SK-N-SH treated with all-trans-retinoic acid at 6 μM for 48 hours (cell line): ENCODE results near the gene DYSF.

ENCODE experiments used
- ATAC-seq: fragments of 200-7000 bp; cut with Tn5 transposase; 3 replicates; pipeline ENCODE4 v1.9.1; 2020; ENCODE audit warnings: mild to moderate bottlenecking, moderate library complexity
- ARNTL ChIP-seq: fragments of 450-650 bp; formaldehyde crosslinking; IDR thresholded peaks from 2 replicates; pipeline ENCODE4 v1.5.0; 2020; ENCODE audit warnings: low read depth, mild to moderate bottlenecking, moderate library complexity, borderline replicate concordance
- ESRRG ChIP-seq: fragments of 250-450 bp; sonication (Bioruptor Pico); IDR thresholded peaks from 2 replicates; pipeline ENCODE4 v1.6.1; 2021; ENCODE audit warnings: mild to moderate bottlenecking
- GLIS3 ChIP-seq: fragments of 250-450 bp; sonication (Bioruptor Pico); IDR thresholded peaks from 2 replicates; pipeline ENCODE4 v1.5.0; 2020; ENCODE audit warnings: mild to moderate bottlenecking, moderate library complexity
- ISL1 ChIP-seq: fragments of 250-450 bp; sonication (Bioruptor Pico); IDR thresholded peaks from 2 replicates; pipeline ENCODE4 v2.1.2; 2022; ENCODE audit warnings: mild to moderate bottlenecking, moderate library complexity
- OSR1 ChIP-seq: fragments of 250-450 bp; sonication (Bioruptor Pico); IDR thresholded peaks from 2 replicates; pipeline ENCODE4 v1.8.0; 2022; ENCODE audit warnings: moderate library complexity, mild to moderate bottlenecking, inconsistent platforms
- PPARA ChIP-seq: fragments of 250-450 bp; sonication (Bioruptor Pico); IDR thresholded peaks from 2 replicates; pipeline ENCODE4 v1.5.0; 2020; ENCODE audit warnings: mild to moderate bottlenecking, borderline replicate concordance
- RARB ChIP-seq: fragments of 250-450 bp; sonication (Bioruptor Pico); IDR thresholded peaks from 2 replicates; pipeline ENCODE4 v1.8.0; 2021; ENCODE audit warnings: mild to moderate bottlenecking, moderate library complexity
- TCF4 ChIP-seq: fragments of 250-450 bp; sonication (Bioruptor Pico); IDR thresholded peaks from 2 replicates; pipeline ENCODE4 v1.8.0; 2021; ENCODE audit warnings: mild to moderate bottlenecking, moderate library complexity, borderline replicate concordance
- TOX ChIP-seq: fragments of 250-450 bp; sonication (Bioruptor Pico); IDR thresholded peaks from 2 replicates; pipeline ENCODE4 v1.8.0; 2021; ENCODE audit warnings: mild to moderate bottlenecking, moderate library complexity, borderline replicate concordance
- ZC3H10 ChIP-seq: fragments of 250-450 bp; sonication (Bioruptor Pico); IDR thresholded peaks from 2 replicates; pipeline ENCODE4 v1.5.1; 2021; ENCODE audit warnings: mild to moderate bottlenecking, moderate library complexity
- ZFP3 ChIP-seq: fragments of 250-450 bp; sonication (Bioruptor Pico); IDR thresholded peaks from 2 replicates; pipeline ENCODE4 v1.5.0; 2020; ENCODE audit warnings: mild to moderate bottlenecking, moderate library complexity
- ZFP30 ChIP-seq: fragments of 450-650 bp; formaldehyde crosslinking; IDR thresholded peaks from 2 replicates; pipeline ENCODE4 v1.5.0; 2022; ENCODE audit warnings: mild to moderate bottlenecking, moderate library complexity
- ZNF565 ChIP-seq: fragments of 450-650 bp; formaldehyde crosslinking; conservative IDR thresholded peaks from 2 replicates; pipeline ENCODE4 v1.5.0; 2020; ENCODE audit warnings: low read depth, mild to moderate bottlenecking, moderate library complexity
- ZNF70 ChIP-seq: fragments of 450-650 bp; formaldehyde crosslinking; IDR thresholded peaks from 2 replicates; pipeline ENCODE4 v1.5.0; 2020; ENCODE audit warnings: mild to moderate bottlenecking, moderate library complexity
- ZNF8 ChIP-seq: fragments of 450-650 bp; formaldehyde crosslinking; IDR thresholded peaks from 2 replicates; pipeline ENCODE4 v1.5.0; 2020; ENCODE audit warnings: mild to moderate bottlenecking, moderate library complexity
- TF ChIP-seq, protein P1 (sequence below): fragments of 250-450 bp; sonication (Bioruptor Pico); IDR thresholded peaks from 2 replicates; pipeline ENCODE4 v1.5.0; 2020; ENCODE audit warnings: mild to moderate bottlenecking, moderate library complexity
- TF ChIP-seq, protein P2 (sequence below): fragments of 250-450 bp; sonication (Bioruptor Pico); IDR thresholded peaks from 2 replicates; pipeline ENCODE4 v1.5.1; 2021; ENCODE audit warnings: mild to moderate bottlenecking, moderate library complexity
- TF ChIP-seq, protein P3 (sequence below): fragments of 250-450 bp; sonication (Bioruptor Pico); IDR thresholded peaks from 2 replicates; pipeline ENCODE4 v1.8.0; 2021; ENCODE audit warnings: low read depth, mild to moderate bottlenecking, moderate library complexity, borderline replicate concordance
- TF ChIP-seq, protein P4 (sequence below): fragments of 250-450 bp; sonication (Bioruptor Pico); IDR thresholded peaks from 2 replicates; pipeline ENCODE4 v1.8.0; 2020; ENCODE audit warnings: mild to moderate bottlenecking, moderate library complexity, borderline replicate concordance
- TF ChIP-seq, protein P5 (sequence below): fragments of 250-450 bp; sonication (Bioruptor Pico); IDR thresholded peaks from 2 replicates; pipeline ENCODE4 v1.5.1; 2020; ENCODE audit warnings: low read depth, mild to moderate bottlenecking, moderate library complexity

The DYSF gene

DNA sequence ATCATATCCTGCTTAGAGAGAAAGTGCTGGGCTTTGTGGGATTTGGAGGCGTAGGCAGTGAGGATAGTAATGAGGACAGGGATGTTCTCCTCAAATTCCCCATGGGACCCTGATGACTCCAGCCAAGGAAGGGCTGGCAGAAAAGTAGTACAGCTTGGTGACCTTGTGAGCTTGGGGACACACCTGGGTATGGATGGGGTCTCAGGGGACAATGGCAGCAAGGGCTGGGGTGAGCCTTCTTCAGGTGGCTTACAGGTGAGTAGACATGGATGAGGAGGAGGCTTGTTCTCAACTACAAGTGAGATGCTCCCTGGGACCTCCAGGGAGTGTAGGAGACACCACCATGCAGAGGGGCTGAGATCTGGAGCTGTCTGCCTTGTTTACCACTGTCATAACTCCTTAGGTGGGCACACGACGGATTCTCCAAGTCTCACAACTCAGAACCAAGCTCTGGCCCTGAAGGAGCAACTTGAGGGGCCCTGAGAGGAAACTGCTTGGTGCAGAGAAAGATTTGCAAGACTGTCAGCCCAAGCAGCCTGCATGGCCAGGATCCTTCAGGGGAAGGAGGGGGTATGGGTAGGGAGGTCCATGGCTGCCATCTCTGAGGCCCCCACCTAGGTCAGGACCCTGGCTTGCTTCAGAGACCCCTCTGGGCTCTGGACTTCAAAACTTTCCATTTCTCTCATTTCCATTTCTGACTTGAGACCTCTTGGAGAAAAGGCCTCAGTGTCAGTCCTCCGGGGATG is 262.8 kb downstream of the DYSF start (continued):
- TF ChIP-seq, protein P1, sequence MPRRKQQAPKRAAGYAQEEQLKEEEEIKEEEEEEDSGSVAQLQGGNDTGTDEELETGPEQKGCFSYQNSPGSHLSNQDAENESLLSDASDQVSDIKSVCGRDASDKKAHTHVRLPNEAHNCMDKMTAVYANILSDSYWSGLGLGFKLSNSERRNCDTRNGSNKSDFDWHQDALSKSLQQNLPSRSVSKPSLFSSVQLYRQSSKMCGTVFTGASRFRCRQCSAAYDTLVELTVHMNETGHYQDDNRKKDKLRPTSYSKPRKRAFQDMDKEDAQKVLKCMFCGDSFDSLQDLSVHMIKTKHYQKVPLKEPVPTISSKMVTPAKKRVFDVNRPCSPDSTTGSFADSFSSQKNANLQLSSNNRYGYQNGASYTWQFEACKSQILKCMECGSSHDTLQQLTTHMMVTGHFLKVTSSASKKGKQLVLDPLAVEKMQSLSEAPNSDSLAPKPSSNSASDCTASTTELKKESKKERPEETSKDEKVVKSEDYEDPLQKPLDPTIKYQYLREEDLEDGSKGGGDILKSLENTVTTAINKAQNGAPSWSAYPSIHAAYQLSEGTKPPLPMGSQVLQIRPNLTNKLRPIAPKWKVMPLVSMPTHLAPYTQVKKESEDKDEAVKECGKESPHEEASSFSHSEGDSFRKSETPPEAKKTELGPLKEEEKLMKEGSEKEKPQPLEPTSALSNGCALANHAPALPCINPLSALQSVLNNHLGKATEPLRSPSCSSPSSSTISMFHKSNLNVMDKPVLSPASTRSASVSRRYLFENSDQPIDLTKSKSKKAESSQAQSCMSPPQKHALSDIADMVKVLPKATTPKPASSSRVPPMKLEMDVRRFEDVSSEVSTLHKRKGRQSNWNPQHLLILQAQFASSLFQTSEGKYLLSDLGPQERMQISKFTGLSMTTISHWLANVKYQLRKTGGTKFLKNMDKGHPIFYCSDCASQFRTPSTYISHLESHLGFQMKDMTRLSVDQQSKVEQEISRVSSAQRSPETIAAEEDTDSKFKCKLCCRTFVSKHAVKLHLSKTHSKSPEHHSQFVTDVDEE (CRISPR knock-in tag): no peak
- TF ChIP-seq PPARA (CRISPR knock-in tag) (no peak), ZNF70 (CRISPR knock-in tag) (no peak), ZFP3 (CRISPR knock-in tag) (no peak), ISL1 (CRISPR knock-in tag) (no peak)

DNA sequence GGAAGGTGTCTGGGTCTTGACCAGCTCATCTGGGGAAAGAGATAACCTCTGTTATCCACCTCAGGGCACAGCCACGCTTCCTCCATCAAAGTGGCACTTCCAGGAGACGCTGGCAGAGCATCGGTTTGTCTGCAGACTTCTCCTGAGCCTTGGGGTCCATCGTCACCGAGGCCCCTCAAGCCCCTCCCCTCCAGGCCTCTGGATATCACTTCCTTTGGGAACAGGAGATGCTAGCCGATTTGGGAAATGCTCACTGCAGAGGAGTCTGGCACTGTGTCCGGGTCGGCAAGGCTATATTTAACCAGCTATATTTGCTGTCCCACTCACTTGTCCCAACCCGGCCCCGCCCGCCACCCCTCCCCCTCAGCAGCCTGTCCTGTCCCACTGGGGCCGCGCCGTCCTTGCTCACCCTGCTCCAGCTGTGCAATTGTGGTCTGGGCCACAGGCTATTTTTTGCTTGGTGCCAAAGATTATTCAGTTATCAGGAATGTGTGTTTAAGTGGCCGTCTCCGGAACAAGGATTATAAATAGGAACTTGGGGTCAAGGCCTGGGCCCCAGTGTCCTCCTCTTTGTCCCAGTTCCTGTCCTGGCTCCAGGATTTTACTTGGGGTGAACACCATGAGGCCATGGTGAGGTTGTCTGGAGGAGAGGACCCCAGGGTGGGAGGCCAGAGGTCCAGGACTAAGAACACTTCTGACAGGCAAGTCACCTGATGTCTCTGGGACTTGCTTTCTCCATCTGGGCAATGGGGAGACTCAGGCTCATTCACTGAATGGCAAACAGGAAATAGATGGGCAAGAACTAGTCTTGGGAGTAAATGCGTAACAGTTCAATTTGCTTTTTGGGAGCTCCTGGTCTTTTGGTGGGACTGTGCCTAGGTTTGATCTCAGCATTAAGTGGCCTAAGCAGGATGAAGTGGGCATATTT is 263.6 kb downstream of the DYSF start:
- ATAC-seq: peak; percentile 76
- TF ChIP-seq RARB (CRISPR knock-in tag): no peak

DNA sequence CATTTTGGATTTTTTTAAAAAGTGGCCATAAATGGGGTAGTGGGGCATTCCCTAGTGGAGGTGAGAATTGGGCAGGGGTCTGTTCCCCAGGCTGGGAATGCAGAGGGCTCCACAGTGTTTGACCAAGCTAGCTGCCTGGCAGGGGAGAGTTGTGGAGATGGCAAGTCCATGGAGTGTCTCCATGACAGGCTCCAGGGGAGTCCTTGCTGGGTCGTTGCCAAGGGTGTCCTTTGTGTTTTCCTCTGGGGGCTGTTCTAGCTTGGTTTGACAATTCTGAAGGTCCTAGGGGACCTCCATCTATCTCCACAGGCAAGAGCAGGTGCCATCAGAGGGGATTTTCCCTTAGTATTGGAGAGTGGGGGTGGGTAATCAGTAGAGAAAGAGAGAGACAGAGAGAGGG is 265.3 kb downstream of the DYSF start:
- TF ChIP-seq ZC3H10 (no peak), RARB (CRISPR knock-in tag) (no peak), ZNF8 (CRISPR knock-in tag) (no peak), ZNF565 (CRISPR knock-in tag) (no peak), ARNTL (CRISPR knock-in tag) (no peak), TCF4 (CRISPR knock-in tag) (no peak), ZFP30 (CRISPR knock-in tag) (no peak), ZFP3 (CRISPR knock-in tag) (no peak)
- TF ChIP-seq, protein P2, sequence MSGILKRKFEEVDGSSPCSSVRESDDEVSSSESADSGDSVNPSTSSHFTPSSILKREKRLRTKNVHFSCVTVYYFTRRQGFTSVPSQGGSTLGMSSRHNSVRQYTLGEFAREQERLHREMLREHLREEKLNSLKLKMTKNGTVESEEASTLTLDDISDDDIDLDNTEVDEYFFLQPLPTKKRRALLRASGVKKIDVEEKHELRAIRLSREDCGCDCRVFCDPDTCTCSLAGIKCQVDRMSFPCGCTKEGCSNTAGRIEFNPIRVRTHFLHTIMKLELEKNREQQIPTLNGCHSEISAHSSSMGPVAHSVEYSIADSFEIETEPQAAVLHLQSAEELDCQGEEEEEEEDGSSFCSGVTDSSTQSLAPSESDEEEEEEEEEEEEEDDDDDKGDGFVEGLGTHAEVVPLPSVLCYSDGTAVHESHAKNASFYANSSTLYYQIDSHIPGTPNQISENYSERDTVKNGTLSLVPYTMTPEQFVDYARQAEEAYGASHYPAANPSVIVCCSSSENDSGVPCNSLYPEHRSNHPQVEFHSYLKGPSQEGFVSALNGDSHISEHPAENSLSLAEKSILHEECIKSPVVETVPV (CRISPR knock-in tag): no peak
- no peak for ATAC-seq

DNA sequence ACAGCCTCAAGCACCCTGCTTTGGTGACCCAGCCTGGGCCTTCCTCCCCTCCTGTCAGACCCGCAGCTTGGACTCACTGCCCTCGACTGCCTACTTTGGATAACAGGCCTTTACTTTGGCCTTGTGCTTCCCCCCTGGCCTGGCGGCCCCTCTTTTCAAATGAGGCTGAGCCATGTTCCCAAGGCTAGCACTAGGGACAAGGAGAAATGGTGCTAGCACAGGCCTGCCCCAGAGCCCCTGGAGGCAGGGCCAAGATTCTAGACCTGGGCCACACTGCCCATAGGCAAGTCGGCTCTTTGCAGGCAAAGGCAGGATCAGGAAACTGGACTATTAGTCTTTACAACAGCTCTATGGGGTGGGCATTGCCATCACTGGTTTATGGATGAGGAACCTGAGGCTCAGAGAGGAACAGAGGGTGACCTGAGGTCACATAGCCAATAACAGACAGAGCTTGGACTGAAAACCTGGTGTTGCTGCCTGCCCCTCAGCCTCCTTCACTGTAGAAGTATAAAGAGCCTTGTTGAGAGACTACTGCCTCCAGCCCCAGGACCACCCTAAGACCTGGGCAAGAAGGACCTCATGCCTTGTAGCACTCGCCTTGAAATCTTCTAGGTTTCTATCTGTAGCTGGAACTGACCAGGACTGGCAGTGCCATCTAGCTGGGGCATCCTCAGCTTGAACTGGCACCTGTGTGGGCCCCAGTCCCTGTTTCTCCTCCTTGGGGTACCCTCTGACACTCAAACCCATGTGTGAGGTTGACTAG is 266.3 kb downstream of the DYSF start:
- ATAC-seq: no peak
- TF ChIP-seq TOX (CRISPR knock-in tag): no peak
- TF ChIP-seq, protein P3, sequence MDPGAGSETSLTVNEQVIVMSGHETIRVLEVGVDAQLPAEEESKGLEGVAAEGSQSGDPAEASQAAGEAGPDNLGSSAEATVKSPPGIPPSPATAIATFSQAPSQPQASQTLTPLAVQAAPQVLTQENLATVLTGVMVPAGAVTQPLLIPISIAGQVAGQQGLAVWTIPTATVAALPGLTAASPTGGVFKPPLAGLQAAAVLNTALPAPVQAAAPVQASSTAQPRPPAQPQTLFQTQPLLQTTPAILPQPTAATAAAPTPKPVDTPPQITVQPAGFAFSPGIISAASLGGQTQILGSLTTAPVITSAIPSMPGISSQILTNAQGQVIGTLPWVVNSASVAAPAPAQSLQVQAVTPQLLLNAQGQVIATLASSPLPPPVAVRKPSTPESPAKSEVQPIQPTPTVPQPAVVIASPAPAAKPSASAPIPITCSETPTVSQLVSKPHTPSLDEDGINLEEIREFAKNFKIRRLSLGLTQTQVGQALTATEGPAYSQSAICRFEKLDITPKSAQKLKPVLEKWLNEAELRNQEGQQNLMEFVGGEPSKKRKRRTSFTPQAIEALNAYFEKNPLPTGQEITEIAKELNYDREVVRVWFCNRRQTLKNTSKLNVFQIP (CRISPR knock-in tag): no peak
- no peak for TF ChIP-seq GLIS3 (CRISPR knock-in tag)
- TF ChIP-seq, protein P2 (CRISPR knock-in tag): no peak
- TF ChIP-seq TCF4 (CRISPR knock-in tag): no peak
- TF ChIP-seq, protein P4, sequence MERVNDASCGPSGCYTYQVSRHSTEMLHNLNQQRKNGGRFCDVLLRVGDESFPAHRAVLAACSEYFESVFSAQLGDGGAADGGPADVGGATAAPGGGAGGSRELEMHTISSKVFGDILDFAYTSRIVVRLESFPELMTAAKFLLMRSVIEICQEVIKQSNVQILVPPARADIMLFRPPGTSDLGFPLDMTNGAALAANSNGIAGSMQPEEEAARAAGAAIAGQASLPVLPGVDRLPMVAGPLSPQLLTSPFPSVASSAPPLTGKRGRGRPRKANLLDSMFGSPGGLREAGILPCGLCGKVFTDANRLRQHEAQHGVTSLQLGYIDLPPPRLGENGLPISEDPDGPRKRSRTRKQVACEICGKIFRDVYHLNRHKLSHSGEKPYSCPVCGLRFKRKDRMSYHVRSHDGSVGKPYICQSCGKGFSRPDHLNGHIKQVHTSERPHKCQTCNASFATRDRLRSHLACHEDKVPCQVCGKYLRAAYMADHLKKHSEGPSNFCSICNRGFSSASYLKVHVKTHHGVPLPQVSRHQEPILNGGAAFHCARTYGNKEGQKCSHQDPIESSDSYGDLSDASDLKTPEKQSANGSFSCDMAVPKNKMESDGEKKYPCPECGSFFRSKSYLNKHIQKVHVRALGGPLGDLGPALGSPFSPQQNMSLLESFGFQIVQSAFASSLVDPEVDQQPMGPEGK (CRISPR knock-in tag): no peak
- TF ChIP-seq, protein P5, sequence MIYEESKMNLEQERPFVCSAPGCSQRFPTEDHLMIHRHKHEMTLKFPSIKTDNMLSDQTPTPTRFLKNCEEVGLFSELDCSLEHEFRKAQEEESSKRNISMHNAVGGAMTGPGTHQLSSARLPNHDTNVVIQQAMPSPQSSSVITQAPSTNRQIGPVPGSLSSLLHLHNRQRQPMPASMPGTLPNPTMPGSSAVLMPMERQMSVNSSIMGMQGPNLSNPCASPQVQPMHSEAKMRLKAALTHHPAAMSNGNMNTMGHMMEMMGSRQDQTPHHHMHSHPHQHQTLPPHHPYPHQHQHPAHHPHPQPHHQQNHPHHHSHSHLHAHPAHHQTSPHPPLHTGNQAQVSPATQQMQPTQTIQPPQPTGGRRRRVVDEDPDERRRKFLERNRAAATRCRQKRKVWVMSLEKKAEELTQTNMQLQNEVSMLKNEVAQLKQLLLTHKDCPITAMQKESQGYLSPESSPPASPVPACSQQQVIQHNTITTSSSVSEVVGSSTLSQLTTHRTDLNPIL (CRISPR knock-in tag): no peak
- no peak for TF ChIP-seq RARB (CRISPR knock-in tag)
- no peak for TF ChIP-seq ZNF8 (CRISPR knock-in tag)
- no peak for TF ChIP-seq OSR1 (CRISPR knock-in tag)
- TF ChIP-seq ZC3H10: no peak
- no peak for TF ChIP-seq PPARA (CRISPR knock-in tag)
- TF ChIP-seq ESRRG: no peak
